Lung (tissue), 12 donors: ENCODE measurements around the gene ACOD1. TPM values are rescaled to one million over a fixed set of nuclear protein-coding genes. Genes with fewer than 3 reads are reported as not detected.
A peak's percentile ranks its signal among the peaks of the same experiment; 100 is the strongest.

Source experiments
- ATAC-seq: fragments of 200-7000 bp; cut with Tn5 transposase; one replicate; pipeline ENCODE4 v1.9.1; 2020; ENCODE audit warnings: moderate number of reproducible peaks; ENCODE audit not compliant: insufficient read depth, low FRiP score
- DNase-seq, 3 donors: peaks; one replicate each; pipeline ENCODE4 v3.0.0-alpha.2; 2013 to 2017
- H3K27ac ChIP-seq, 2 donors: one replicate each; pipeline ENCODE4 v1.5.1; 2013; ENCODE audit warnings: mild to moderate bottlenecking in 2 of 2, moderate library complexity in 2 of 2, control low read depth in 1 of 2, inconsistent platforms in 1 of 2, low read depth in 1 of 2, low read length in 1 of 2
- H3K27me3 ChIP-seq, 3 donors: one replicate each; pipeline ENCODE4 v1.5.1; 2013; ENCODE audit warnings: low read length in 2 of 3; ENCODE audit not compliant: control insufficient read depth in 3 of 3, insufficient read depth in 3 of 3
- H3K36me3 ChIP-seq, 4 donors: one replicate each; pipeline ENCODE4 v1.5.1; 2013; ENCODE audit warnings: low read length in 4 of 4, mild to moderate bottlenecking in 1 of 4, moderate library complexity in 1 of 4; ENCODE audit not compliant: control insufficient read depth in 4 of 4, insufficient read depth in 4 of 4
- H3K4me1 ChIP-seq, 5 donors: one replicate each; pipeline ENCODE4 v1.5.1; 2013; ENCODE audit warnings: low read length in 5 of 5, mild to moderate bottlenecking in 2 of 5, moderate library complexity in 1 of 5; ENCODE audit not compliant: control insufficient read depth in 5 of 5, insufficient read depth in 5 of 5
- H3K4me3 ChIP-seq: one replicate; pipeline ENCODE4 v1.5.1; 2013; ENCODE audit warnings: mild to moderate bottlenecking, control low read depth, moderate library complexity
- H3K9ac ChIP-seq, 2 donors: one replicate each; pipeline ENCODE4 v1.5.1; 2013; ENCODE audit warnings: low read length in 2 of 2, control low read depth in 1 of 2; ENCODE audit not compliant: insufficient read depth in 1 of 2
- H3K9me3 ChIP-seq, 4 donors: one replicate each; pipeline ENCODE4 v1.5.1; 2013; ENCODE audit warnings: low read length in 3 of 4, mild to moderate bottlenecking in 1 of 4, moderate library complexity in 1 of 4; ENCODE audit not compliant: control insufficient read depth in 4 of 4, insufficient read depth in 3 of 4
- CTCF ChIP-seq: IDR thresholded peaks from 2 replicates; pipeline ENCODE4 v1.5.1; 2012; ENCODE audit warnings: mild to moderate bottlenecking; ENCODE audit errors: control extremely low read depth, extremely low read depth
- WGBS, 2 donors: extraction: QIAGEN DNeasy Blood & Tissue Kit; methylation state at CpG; one replicate each; pipeline ENCODE4 v1.1.7; 2013; 5-methylcytosine and 5-hydroxymethylcytosine counted together
- polyA plus RNA-seq, 2 donors: library from polyadenylated mRNA; stranded (reverse); fragments of 200-250 nt; gene quantifications; one replicate each; pipeline ENCODE4 v1.2.1, GENCODE V29; 2013
- total RNA-seq, 2 donors: library from RNA; depleted of rRNA in 1 of 2; stranded (reverse); fragments of >200 nt in 1 of 2; gene quantifications; one replicate each; pipeline ENCODE4 v1.2.1, GENCODE V29; 2014 to 2021
- donor health status: control.
- donor health status: control.
- donor health status: Bipolar disorder and iron deficiency.
- donor health status: healthy.
- donor health status: DM: yes; HTN: yes; CAD: no.

Gene ACOD1
- total and polyA plus RNA-seq, 4 donors: 0.10 to 11.0 TPM; not detected in 2

DNA sequence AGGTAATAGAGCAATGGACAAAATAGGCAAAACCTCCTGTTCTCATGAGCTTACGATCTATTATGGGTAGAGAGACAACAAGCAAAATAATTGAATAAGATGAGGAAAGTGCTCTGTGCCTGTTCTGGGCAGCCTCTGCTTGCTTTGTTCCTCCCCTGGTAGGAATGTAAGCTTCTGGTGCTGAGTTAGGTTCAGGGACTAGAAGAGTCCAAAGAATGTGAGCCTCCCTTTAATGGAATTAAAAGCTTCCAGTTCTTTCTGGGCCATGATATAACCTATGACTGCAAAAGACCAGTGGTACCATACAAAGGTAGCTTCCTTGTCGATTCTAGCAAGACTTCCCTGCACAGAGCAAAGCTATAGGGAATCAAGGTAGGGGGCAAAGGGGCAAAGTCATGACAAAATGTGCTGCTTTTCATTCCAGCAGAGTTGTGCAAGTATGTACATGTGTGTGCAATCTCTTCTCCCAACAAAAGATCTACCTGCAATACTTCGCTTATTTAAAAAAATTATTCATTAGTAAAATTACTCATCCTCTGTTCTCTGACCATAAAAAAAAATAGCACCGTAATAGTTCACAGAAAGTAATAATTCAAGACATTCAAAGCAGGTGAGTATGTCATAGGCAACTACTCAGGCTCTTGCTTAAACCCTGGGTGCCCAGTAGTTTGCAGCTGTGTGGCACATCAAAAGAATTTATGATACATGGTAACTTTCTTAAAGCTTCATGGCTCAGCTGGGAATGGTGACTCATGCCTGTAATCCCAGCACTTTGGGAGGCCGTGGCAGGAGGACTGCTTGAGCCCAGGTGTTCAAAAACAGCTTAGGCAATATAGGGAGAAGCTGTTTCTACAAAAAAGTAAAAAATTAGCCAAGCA lies 21.4 kb downstream of the ACOD1 start:
- DNase-seq: no peak
- 88 to 89% methylated on average over 5 of the region's 5 CpGs for WGBS, 2 donors
- no peak for ATAC-seq

DNA sequence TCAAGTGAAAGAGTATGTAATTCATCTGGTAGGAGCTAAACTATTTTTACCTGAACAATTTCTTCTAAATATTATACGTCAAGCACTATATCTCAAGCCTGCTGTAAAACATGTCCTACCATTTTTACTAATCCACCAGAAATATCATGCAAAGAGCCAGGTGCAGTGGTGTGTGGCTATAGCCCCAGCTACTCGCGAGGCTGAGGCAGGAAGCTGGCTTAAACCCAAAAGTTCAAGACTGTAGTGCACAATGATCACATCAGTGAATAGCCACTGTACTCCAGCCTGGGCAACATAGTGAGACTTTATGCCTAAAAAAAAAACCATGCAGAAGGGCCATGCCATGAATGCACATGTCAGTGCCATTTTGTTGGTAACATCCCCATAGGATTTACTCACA lies 22.9 kb downstream of the ACOD1 start:
- Histone ChIP-seq H3K4me1 (peaks cover 0 to 3% (median 2%) of the 10 kb centered on the region in 5 donors), H3K36me3 (no peaks in the 10 kb centered on the region), H3K9me3 (no peaks in the 10 kb centered on the region), H3K9ac (no peak overlapping the region), H3K27ac (no peak overlapping the region), H3K4me3 (no peak overlapping the region), H3K27me3 (no peaks in the 10 kb centered on the region)
- ATAC-seq (no peak), DNase-seq (no peak)
- 63 to 65% methylated on average over 3 of the region's 3 CpGs for WGBS, 2 donors
- TF ChIP-seq CTCF: no peak

More for the DNA sequence above, 21.4 kb downstream of the ACOD1 start:
- Histone ChIP-seq H3K36me3 (no peaks in the 10 kb centered on the region), H3K4me1 (peaks cover 0 to 12% (median 3%) of the 10 kb centered on the region in 5 donors), H3K9me3 (no peaks in the 10 kb centered on the region), H3K27me3 (no peaks in the 10 kb centered on the region), H3K27ac (no peak overlapping the region), H3K4me3 (no peak overlapping the region), H3K9ac (no peak overlapping the region)
- no peak for TF ChIP-seq CTCF

DNA sequence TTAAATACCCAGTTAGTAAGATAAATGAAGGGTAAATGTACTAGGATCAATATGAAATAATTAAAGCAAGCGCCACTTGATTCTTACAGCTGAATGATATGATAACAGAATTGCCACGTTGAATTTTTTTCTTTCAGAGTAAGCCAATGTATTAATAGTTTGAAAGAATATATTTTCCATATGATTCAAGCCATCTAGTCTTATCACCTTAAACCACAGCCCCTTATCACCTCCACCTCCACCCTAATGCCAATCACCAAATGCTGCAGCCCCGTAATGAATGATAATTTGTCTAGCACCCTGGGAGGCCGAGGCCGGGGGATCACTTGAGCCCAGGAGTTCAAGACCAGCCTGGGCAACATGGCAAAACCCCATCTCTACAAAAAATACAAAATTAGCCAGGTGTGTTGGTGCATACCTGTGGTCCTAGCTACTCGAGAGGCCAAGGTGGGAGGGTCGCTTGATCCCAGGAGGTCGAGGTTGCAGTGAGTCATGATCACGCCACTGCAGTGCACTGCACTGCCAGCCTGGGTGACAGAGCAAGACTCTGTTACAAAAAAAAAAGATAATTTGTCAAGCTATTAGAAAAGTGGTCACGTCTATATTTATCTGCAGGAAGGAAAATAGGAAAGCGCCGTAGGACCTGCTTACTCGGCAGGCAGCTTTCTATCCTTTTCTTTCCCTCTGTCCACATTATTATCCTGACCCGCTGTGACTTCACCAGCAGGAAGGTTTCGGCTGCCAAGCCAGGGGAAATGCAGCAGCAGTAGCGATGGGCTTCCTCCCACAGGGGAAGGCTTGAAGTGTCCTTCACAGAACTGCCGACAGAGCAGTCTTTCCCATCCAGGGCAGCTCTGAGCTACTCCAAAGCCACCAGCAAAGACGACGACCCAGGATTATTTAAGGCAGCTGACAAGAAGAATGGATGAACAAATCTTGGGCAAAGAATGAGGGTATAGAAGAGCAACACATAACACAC lies 23.8 kb downstream of the ACOD1 start:
- no peak for ATAC-seq
- Histone ChIP-seq H3K9ac (no peak overlapping the region), H3K4me1 (peaks cover 0 to 3% (median 0%) of the 10 kb centered on the region in 5 donors)

More for the DNA sequence above, 23.8 kb downstream of the ACOD1 start:
- DNase-seq: peak in 2 of 3 donors; percentile 15 to 49
- Histone ChIP-seq H3K4me3 (no peak overlapping the region), H3K27me3 (no peaks in the 10 kb centered on the region), H3K36me3 (no peaks in the 10 kb centered on the region), H3K9me3 (no peaks in the 10 kb centered on the region), H3K27ac (no peak overlapping the region)
- 34 to 45% methylated on average over 19 of the region's 19 CpGs for WGBS, 2 donors
- TF ChIP-seq CTCF: no peak
